Ishikawa (cell line): ENCODE data around the gene RAMP1.

Experiments
- CEBPB ChIP-seq: IDR thresholded peaks from 2 replicates; pipeline ENCODE4 v1.6.1; 2012
- CREB1 ChIP-seq: IDR thresholded peaks from 2 replicates; pipeline ENCODE4 v1.6.1; 2012; ENCODE audit warnings: low read depth
- EGR1 ChIP-seq: IDR thresholded peaks from 2 replicates; pipeline ENCODE4 v1.6.1; 2012
- EP300 ChIP-seq: IDR thresholded peaks from 2 replicates; pipeline ENCODE4 v1.6.1; 2012; ENCODE audit warnings: borderline replicate concordance
- FOXM1 ChIP-seq: IDR thresholded peaks from 2 replicates; pipeline ENCODE4 v1.6.1; 2012; ENCODE audit warnings: low read depth, borderline replicate concordance
- MAX ChIP-seq: IDR thresholded peaks from 2 replicates; pipeline ENCODE4 v1.6.1; 2012
- NFIC ChIP-seq: IDR thresholded peaks from 2 replicates; pipeline ENCODE4 v1.6.1; 2012
- RAD21 ChIP-seq: IDR thresholded peaks from 2 replicates; pipeline ENCODE4 v1.6.1; 2012; ENCODE audit warnings: low read depth
- REST ChIP-seq: IDR thresholded peaks from 2 replicates; pipeline ENCODE4 v1.6.1; 2012; ENCODE audit warnings: low read depth, mild to moderate bottlenecking
- TAF1 ChIP-seq: IDR thresholded peaks from 2 replicates; pipeline ENCODE4 v1.6.1; 2012; ENCODE audit warnings: low read depth, mild to moderate bottlenecking
- TCF12 ChIP-seq: IDR thresholded peaks from 2 replicates; pipeline ENCODE4 v1.6.1; 2012; ENCODE audit warnings: low read depth
- TEAD4 ChIP-seq: IDR thresholded peaks from 2 replicates; pipeline ENCODE4 v1.6.1; 2012
- USF1 ChIP-seq: IDR thresholded peaks from 2 replicates; pipeline ENCODE4 v1.6.1; 2012
- YY1 ChIP-seq: IDR thresholded peaks from 2 replicates; pipeline ENCODE4 v1.6.1; 2012; ENCODE audit warnings: low read depth
- ZBTB7A ChIP-seq: IDR thresholded peaks from 2 replicates; pipeline ENCODE4 v1.6.1; 2012; ENCODE audit warnings: low read depth

RAMP1 gene

GRCh38 chr2:237876951-237877491 is 17.6 kb downstream of the RAMP1 start:
- no peak for TF ChIP-seq CEBPB
- no peak for TF ChIP-seq TCF12
- no peak for TF ChIP-seq TAF1
- no peak for TF ChIP-seq NFIC
- no peak for TF ChIP-seq USF1
- no peak for TF ChIP-seq MAX
- TF ChIP-seq REST = no peak

- TF ChIP-seq CEBPB (no peak), TAF1 (no peak), RAD21 (no peak), USF1 (no peak), TCF12 (no peak), EP300 (no peak), REST (no peak), YY1 (no peak), FOXM1 (no peak)
These were observed 18.3 kb downstream of the RAMP1 start for GRCh38 chr2:237877576-237878307.

- no peak for TF ChIP-seq YY1
- TF ChIP-seq ZBTB7A = no peak
- TF ChIP-seq EGR1 = no peak
- no peak for TF ChIP-seq REST
- no peak for TF ChIP-seq MAX
- TF ChIP-seq USF1 = no peak
- no peak for TF ChIP-seq CEBPB
- TF ChIP-seq CREB1 = no peak
- TF ChIP-seq TEAD4 = no peak
- no peak for TF ChIP-seq NFIC
- no peak for TF ChIP-seq RAD21
- TF ChIP-seq EP300 = no peak
- no peak for TF ChIP-seq TCF12
- no peak for TF ChIP-seq TAF1
- no peak for TF ChIP-seq FOXM1
These were observed 19.1 kb downstream of the RAMP1 start for GRCh38 chr2:237878321-237879057.

- no peak for TF ChIP-seq REST
These were observed 19.6 kb downstream of the RAMP1 start for GRCh38 chr2:237879058-237879430.
